ENCODE results near the gene MRPL44. TPM values are rescaled to one million over a fixed set of nuclear protein-coding genes. Genes with fewer than 3 reads are reported as not detected.
A peak's percentile ranks its signal among the peaks of the same experiment; 100 is the strongest.

MRPL44 gene
- total RNA-seq, 1 donor from 2014 or later = 37.3 TPM

GRCh38 chr2:223943561-223944008, 13.7 kb upstream of the MRPL44 start:
- no peak for DNase-seq
- peak overlapping the region; percentile 95 for H3K4me3 Mint-ChIP-seq (ENCODE audit: unreplicated experiment)
- peaks cover 9% of the 10 kb centered on the region for H3K9me3 Mint-ChIP-seq (ENCODE audit: unreplicated experiment)
- no peaks in the 10 kb centered on the region for H3K36me3 Mint-ChIP-seq (ENCODE audit: unreplicated experiment)
- peaks cover 13% of the 10 kb centered on the region for H3K4me1 Mint-ChIP-seq (ENCODE audit: low read depth, unreplicated experiment)
- TF ChIP-seq, protein P1, sequence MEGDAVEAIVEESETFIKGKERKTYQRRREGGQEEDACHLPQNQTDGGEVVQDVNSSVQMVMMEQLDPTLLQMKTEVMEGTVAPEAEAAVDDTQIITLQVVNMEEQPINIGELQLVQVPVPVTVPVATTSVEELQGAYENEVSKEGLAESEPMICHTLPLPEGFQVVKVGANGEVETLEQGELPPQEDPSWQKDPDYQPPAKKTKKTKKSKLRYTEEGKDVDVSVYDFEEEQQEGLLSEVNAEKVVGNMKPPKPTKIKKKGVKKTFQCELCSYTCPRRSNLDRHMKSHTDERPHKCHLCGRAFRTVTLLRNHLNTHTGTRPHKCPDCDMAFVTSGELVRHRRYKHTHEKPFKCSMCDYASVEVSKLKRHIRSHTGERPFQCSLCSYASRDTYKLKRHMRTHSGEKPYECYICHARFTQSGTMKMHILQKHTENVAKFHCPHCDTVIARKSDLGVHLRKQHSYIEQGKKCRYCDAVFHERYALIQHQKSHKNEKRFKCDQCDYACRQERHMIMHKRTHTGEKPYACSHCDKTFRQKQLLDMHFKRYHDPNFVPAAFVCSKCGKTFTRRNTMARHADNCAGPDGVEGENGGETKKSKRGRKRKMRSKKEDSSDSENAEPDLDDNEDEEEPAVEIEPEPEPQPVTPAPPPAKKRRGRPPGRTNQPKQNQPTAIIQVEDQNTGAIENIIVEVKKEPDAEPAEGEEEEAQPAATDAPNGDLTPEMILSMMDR (IDR thresholded peaks at IDR 0.05; ENCODE audit: partially characterized antibody, unreplicated experiment) = no peak
- H3K27me3 Mint-ChIP-seq (ENCODE audit: unreplicated experiment) = peaks cover 4% of the 10 kb centered on the region
- peak overlapping the region; percentile 79 for H3K27ac Mint-ChIP-seq (ENCODE audit: unreplicated experiment)

DNA sequence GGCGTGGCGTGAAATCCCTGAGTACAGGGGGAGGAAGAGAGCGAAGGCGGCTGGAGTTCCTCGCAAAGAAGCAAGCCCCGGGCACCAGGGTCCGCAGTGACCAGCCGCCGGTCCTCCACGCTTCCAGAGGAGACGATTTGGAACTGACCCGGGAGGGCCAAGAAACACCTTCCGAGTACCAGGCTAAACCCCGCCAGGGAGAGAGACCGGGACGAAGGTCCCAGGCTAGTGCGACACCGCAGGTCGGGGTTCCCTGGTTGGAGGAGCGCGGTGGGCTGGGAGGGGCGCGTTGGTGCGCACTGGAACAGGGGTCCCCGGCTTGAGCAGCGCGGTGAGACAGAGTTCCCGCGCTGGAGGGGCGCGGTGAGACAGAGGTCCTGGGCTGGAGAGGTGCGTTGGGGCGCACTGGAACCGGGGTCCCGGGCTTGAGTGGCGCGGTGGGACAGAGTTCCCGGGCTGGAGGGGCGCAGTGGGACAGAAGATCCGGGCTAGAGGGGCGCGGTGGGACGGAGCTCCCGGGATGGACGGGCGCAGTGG, 13.0 kb upstream of the MRPL44 start:
- Mint-ChIP-seq H3K27ac (ENCODE audit: unreplicated experiment) (peak overlapping the region; percentile 79), H3K36me3 (ENCODE audit: unreplicated experiment) (no peaks in the 10 kb centered on the region), H3K4me1 (ENCODE audit: low read depth, unreplicated experiment) (peaks cover 15% of the 10 kb centered on the region), H3K9me3 (ENCODE audit: unreplicated experiment) (peaks cover 9% of the 10 kb centered on the region), H3K4me3 (ENCODE audit: unreplicated experiment) (peak overlapping the region; percentile 95), H3K27me3 (ENCODE audit: unreplicated experiment) (peaks cover 5% of the 10 kb centered on the region)
- DNase-seq = peak; percentile 56
- TF ChIP-seq, protein P1 (IDR thresholded peaks at IDR 0.05; ENCODE audit: partially characterized antibody, unreplicated experiment) = no peak

GRCh38 chr2:223944703-223945531, 12.3 kb upstream of the MRPL44 start, which contains the start of gene WDFY1:
WDFY1 (minus strand) TSS chr2:223945335; CDS start chr2:223945284, 51 bp downstream.
- H3K27me3 Mint-ChIP-seq (ENCODE audit: unreplicated experiment) = peaks cover 5% of the 10 kb centered on the region
- H3K36me3 Mint-ChIP-seq (ENCODE audit: unreplicated experiment) = no peaks in the 10 kb centered on the region
- DNase-seq = peak; percentile 94
- TF ChIP-seq, protein P1 (IDR thresholded peaks at IDR 0.05; ENCODE audit: partially characterized antibody, unreplicated experiment) = no peak
- H3K9me3 Mint-ChIP-seq (ENCODE audit: unreplicated experiment) = peaks cover 9% of the 10 kb centered on the region
- peaks cover 15% of the 10 kb centered on the region for H3K4me1 Mint-ChIP-seq (ENCODE audit: low read depth, unreplicated experiment)
- H3K27ac Mint-ChIP-seq (ENCODE audit: unreplicated experiment) = peak within 1 kb of the TSS; percentile 79
- peak within 1 kb of the TSS; percentile 95 for H3K4me3 Mint-ChIP-seq (ENCODE audit: unreplicated experiment)

DNA sequence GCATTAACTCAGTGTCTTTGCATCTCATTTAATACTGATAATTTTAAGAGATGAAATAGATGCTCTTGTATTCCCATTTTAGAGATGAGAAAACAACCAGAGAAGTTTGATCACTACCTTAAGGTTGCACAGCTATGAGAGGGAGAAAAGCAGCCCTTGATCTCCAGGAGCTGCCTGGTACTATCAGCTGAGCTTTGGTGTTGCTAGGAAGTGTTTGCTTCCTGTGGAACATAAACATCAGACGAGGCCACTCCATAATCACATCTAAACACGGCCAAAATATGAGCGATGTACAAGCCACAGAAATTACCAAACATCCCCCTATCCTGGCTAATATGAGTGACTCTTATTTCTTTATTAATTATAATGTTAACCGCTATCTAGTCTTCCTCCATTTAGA, 11.5 kb upstream of the MRPL44 start:
- no peaks in the 10 kb centered on the region for H3K36me3 Mint-ChIP-seq (ENCODE audit: unreplicated experiment)
- H3K27ac Mint-ChIP-seq (ENCODE audit: unreplicated experiment) = no peak overlapping the region
- peaks cover 9% of the 10 kb centered on the region for H3K9me3 Mint-ChIP-seq (ENCODE audit: unreplicated experiment)
- TF ChIP-seq, protein P1 (IDR thresholded peaks at IDR 0.05; ENCODE audit: partially characterized antibody, unreplicated experiment) = no peak
- DNase-seq = no peak
- peaks cover 5% of the 10 kb centered on the region for H3K27me3 Mint-ChIP-seq (ENCODE audit: unreplicated experiment)
- peaks cover 15% of the 10 kb centered on the region for H3K4me1 Mint-ChIP-seq (ENCODE audit: low read depth, unreplicated experiment)
- peak overlapping the region; percentile 54 for H3K4me3 Mint-ChIP-seq (ENCODE audit: unreplicated experiment)
